GM12875 (cell line): ENCODE data around the gene UBE2D3.

Source experiments
- H3K4me3 ChIP-seq: one replicate; pipeline ENCODE4 v1.5.1; 2011; ENCODE audit warnings: low read depth, low read length, control low read depth
- CTCF ChIP-seq: IDR thresholded peaks from 2 replicates; pipeline ENCODE4 v1.5.1; 2011; ENCODE audit warnings: low read depth, mild to moderate bottlenecking, control low read depth, inconsistent platforms, low read length, moderate library complexity, borderline replicate concordance; ENCODE audit not compliant: insufficient read depth

Gene UBE2D3

DNA sequence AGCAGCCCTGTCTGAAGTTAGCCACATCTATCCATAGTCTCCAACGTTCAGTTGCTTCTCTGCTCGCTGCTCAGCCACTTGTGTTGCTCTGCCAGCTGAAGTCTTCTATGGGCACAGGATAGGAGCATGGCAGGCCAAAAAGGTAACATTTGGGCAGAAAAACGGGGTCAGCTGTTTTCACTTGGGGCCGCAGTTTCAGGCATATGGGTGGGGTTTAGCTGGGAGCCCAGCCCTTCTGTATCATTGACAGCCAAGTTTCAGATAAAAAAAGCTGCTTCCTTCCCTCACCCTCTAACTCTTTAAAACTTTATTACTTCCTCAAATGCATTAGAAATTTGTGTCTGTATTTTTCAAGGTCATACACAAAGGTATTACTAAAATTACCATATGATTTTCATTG is 48.1 kb downstream of the UBE2D3 start:
- no peak for TF ChIP-seq CTCF
- no peak overlapping the region for H3K4me3 ChIP-seq

DNA sequence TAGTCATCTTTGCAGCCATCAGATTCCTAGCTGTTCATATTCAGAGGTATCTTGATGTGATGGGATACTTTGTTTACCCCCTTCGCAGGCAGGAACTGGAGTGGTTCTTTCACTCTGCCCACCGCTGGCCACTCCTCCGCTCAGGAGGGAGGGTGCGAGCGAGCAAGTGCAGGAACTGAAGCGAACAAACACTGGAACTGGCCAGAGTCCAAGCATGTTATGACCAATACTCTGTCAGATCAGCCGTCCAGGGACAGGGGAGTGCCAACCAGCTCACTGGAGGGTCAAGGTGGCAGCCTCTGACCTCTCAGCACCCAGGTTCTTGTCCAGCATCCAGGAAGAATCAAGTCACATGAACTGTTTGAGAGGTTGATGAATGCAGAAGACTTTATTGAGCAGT is 48.6 kb downstream of the UBE2D3 start:
- no peak for TF ChIP-seq CTCF
- H3K4me3 ChIP-seq, result no peak overlapping the region

GRCh38 chr4:102775805-102776204 is 51.5 kb downstream of the UBE2D3 start:
- TF ChIP-seq CTCF, result no peak
- H3K4me3 ChIP-seq, result no peak overlapping the region

DNA sequence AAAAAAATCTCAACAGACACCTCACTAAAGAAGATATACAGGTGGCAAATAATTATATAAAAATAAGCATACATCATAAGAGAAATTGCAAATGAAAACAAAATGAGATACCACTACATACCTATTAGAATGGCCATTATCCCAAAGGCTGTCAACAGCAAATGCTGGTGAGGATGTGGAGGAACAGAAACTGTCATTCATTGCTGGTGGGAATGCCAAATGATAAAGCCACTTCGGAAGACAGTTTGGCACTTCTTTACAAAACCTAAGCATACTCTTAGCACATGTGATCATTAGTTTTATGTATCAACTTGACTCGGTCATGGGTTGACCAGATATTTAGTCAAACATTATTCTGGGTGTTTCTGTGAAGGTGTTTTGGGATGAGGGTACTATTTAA is 53.1 kb downstream of the UBE2D3 start:
- no peak for TF ChIP-seq CTCF
- no peak overlapping the region for H3K4me3 ChIP-seq

DNA sequence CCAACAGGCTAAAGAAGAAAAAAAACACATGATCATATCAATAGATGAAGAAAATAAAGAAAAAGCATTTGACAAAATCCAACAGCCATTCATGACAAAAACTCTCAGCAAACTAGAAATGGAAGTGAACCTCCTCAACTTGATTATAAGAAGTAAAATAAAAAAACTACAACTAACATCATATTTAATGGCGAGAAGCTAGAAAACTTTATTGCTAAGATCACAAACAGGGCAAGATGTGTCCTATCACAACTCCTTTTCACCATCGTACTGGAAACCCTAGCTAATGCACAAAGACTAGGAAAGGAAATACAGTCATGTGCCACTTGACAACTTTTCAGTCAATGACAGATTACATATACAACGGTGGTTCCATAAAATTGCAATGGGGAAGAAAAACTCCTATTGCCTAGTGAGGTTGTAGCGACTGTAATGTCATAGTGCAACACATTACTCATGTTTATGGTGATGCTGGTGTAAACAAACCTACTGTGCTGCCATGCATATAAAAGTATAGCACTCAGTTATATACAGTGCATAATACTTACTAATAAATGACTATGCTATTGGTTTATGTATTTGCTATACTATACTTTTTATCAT is 54.5 kb downstream of the UBE2D3 start:
- no peak overlapping the region for H3K4me3 ChIP-seq
- TF ChIP-seq CTCF, result no peak

GRCh38 chr4:102764901-102765300 is 62.5 kb downstream of the UBE2D3 start:
- TF ChIP-seq CTCF, result no peak
- H3K4me3 ChIP-seq, result no peak overlapping the region

- no peak overlapping the region for H3K4me3 ChIP-seq
- TF ChIP-seq CTCF, result no peak
Observed at GRCh38 chr4:102761906-102762305, 65.4 kb downstream of the UBE2D3 start.
